Measurements from ENCODE around the gene EFNB3. TPM values are rescaled to one million over a fixed set of nuclear protein-coding genes. Genes with fewer than 3 reads are reported as not detected.
A peak's percentile ranks its signal among the peaks of the same experiment; 100 is the strongest.

The EFNB3 gene
- total RNA-seq, 1 experiment from 2014 or later: 0.07 TPM

DNA sequence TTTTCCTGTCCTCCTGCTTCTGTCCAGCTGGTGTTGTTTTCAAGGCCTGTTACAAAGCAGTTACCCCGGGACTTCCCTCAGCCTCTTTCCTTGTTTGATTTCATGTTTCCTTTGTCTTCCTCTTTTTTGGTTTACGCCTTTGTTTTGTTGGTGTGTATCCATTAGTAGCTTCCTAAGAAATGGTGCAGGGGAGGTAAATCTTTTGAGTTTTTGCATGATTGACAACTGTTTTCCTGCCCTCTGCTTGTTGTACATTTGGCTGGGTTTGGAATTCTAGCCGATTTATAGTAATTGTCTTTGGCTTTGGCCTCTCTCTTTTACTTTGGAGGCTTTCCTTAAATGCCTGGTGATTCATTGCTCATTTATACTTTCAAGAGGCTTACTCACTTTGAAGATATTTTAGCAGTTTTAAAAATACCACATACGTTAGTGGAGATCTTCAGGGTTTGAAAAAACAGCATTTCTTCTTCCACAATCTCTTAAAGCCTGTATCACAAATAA lies 45.4 kb downstream of the EFNB3 start:
- intact Hi-C loops (cut with micrococcal nuclease): no loop called here
- H3K9me2 ChIP-seq (ENCODE audit: insufficient read depth): no peaks in the 10 kb centered on the region
- peak overlapping the region; percentile 73 for H2AFZ ChIP-seq (ENCODE audit: low read depth, low read length, poor library complexity, severe bottlenecking)
- no peaks in the 10 kb centered on the region for H3K79me2 ChIP-seq (ENCODE audit: insufficient read depth, low read length)
- H3K4me3 ChIP-seq (replicated peaks in 1 of 2; ENCODE audit: low read depth in 1 of 2, low read length in 2 of 2): peak overlapping the region in 1 of 2 experiments; percentile 13; a peak in 1 of 4 replicates
- no peak for DNase-seq (ENCODE audit: low read depth, low spot score)
- no peaks in the 10 kb centered on the region for H3K27me3 ChIP-seq (ENCODE audit: insufficient read depth, low read length)
- TF ChIP-seq FOSL1 (IDR thresholded peaks at IDR 0.05; ENCODE audit: low read depth): peak; percentile 62
- no peak for TF ChIP-seq CEBPB (IDR thresholded peaks at IDR 0.05; ENCODE audit: low read depth)
- no peak for TF ChIP-seq YY1 (IDR thresholded peaks at IDR 0.05; ENCODE audit: extremely low read depth, insufficient replicate concordance, low read depth, low read length)
- peak; percentile 41; the same call in 1 of the 2 replicates for TF ChIP-seq JUND (IDR thresholded peaks at IDR 0.05)
- TF ChIP-seq POLR2AphosphoS5 (IDR thresholded peaks at IDR 0.05; ENCODE audit: low read depth, low read length): no peak
- 0 out of 2 replicates have a peak, but pooled peaks have one; percentile 11 for TF ChIP-seq SP1 (IDR thresholded peaks at IDR 0.05; ENCODE audit: low read depth)
- no peak for TF ChIP-seq POLR2A (IDR thresholded peaks at IDR 0.05; ENCODE audit: borderline replicate concordance, extremely low read depth, insufficient read depth, insufficient read length)
- TF ChIP-seq CBX3 (IDR thresholded peaks at IDR 0.05; ENCODE audit: low read depth): 0 out of 2 replicates have a peak, but pooled peaks have one; percentile 26
- TF ChIP-seq, protein P1, sequence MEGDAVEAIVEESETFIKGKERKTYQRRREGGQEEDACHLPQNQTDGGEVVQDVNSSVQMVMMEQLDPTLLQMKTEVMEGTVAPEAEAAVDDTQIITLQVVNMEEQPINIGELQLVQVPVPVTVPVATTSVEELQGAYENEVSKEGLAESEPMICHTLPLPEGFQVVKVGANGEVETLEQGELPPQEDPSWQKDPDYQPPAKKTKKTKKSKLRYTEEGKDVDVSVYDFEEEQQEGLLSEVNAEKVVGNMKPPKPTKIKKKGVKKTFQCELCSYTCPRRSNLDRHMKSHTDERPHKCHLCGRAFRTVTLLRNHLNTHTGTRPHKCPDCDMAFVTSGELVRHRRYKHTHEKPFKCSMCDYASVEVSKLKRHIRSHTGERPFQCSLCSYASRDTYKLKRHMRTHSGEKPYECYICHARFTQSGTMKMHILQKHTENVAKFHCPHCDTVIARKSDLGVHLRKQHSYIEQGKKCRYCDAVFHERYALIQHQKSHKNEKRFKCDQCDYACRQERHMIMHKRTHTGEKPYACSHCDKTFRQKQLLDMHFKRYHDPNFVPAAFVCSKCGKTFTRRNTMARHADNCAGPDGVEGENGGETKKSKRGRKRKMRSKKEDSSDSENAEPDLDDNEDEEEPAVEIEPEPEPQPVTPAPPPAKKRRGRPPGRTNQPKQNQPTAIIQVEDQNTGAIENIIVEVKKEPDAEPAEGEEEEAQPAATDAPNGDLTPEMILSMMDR (IDR thresholded peaks at IDR 0.05 in 2 of 3, conservative IDR thresholded peaks at IDR 0.05 in 1 of 3; ENCODE audit: borderline replicate concordance in 1 of 3, insufficient read depth in 1 of 3, low read depth in 2 of 3, low read length in 2 of 3): no peak
- H3K4me1 ChIP-seq (ENCODE audit: control insufficient read depth in 1 of 2, insufficient read depth in 2 of 2, low read length in 2 of 2): peaks cover 22 to 43% of the 10 kb centered on the region in 2 experiments
- BruUV-seq (replicated peaks): no TSS peak
- H3K36me3 ChIP-seq (ENCODE audit: control insufficient read depth in 1 of 2, insufficient read depth in 2 of 2, low read length in 2 of 2): no peaks in the 10 kb centered on the region
- peak overlapping the region; percentile 41; the same call in 1 of the 2 replicates for H3K27ac ChIP-seq (ENCODE audit: low read depth, low read length)
- H3K4me2 ChIP-seq (ENCODE audit: low read length): peak overlapping the region; percentile 35
- POLR2A ChIA-PET: no interaction called here
- ATAC-seq: no peak; the same call in 1 of the 2 replicates
- H3K9ac ChIP-seq (ENCODE audit: low read length): peak overlapping the region; percentile 31
- RAD21 ChIA-PET (ENCODE audit: low non-redundant PET in 1 of 2, low total read pairs in 2 of 2, uncharacterized antibody in 2 of 2, unreplicated experiment in 2 of 2): no interaction called here
- H4K20me1 ChIP-seq (ENCODE audit: insufficient read depth): no peaks in the 10 kb centered on the region
- H3K9me3 ChIP-seq (ENCODE audit: control insufficient read depth in 1 of 2, insufficient read depth in 1 of 2, low read depth in 1 of 2, low read length in 2 of 2): no peaks in the 10 kb centered on the region
- CTCF ChIA-PET: no interaction called here

Measured in HCT116 (cell line).